Stomach smooth muscle (tissue), 2 donors: ENCODE results near the gene VPS52.

Source experiments
- H3K27ac ChIP-seq: one replicate; pipeline ENCODE4 v1.7.0; 2013; ENCODE audit warnings: mild to moderate bottlenecking, low read length, inconsistent platforms
- H3K27me3 ChIP-seq, 2 donors: one replicate each; pipeline ENCODE4 v1.7.0; 2013; ENCODE audit warnings: low read length in 2 of 2; ENCODE audit not compliant: insufficient read depth in 2 of 2, control insufficient read depth in 1 of 2
- H3K36me3 ChIP-seq, 2 donors: one replicate each; pipeline ENCODE4 v1.7.0; 2013; ENCODE audit warnings: low read length in 2 of 2; ENCODE audit not compliant: control insufficient read depth in 2 of 2, insufficient read depth in 2 of 2
- H3K4me1 ChIP-seq: one replicate; pipeline ENCODE4 v1.7.0; 2013; ENCODE audit warnings: low read length; ENCODE audit not compliant: control insufficient read depth, insufficient read depth
- H3K4me3 ChIP-seq, 2 donors: one replicate each; pipeline ENCODE4 v1.7.0; 2013; ENCODE audit warnings: low read length in 2 of 2
- H3K9ac ChIP-seq, 2 donors: one replicate each; pipeline ENCODE4 v1.7.0; 2013; ENCODE audit warnings: low read length in 2 of 2, mild to moderate bottlenecking in 1 of 2
- H3K9me3 ChIP-seq, 2 donors: one replicate each; pipeline ENCODE4 v1.7.0; 2013; ENCODE audit warnings: low read length in 2 of 2; ENCODE audit not compliant: control insufficient read depth in 2 of 2
- donor health status: healthy.
- donor health status: Pancreatic carcinoma.

The VPS52 gene

GRCh38 chr6:33299237-33299944 is 27.7 kb upstream of the VPS52 start:
- Histone ChIP-seq H3K4me3 (peak overlapping the region; percentile 89 to 95), H3K4me1 (peaks cover 20% of the 10 kb centered on the region), H3K27ac (peak overlapping the region; percentile 96), H3K9ac (peak overlapping the region; percentile 84 to 97), H3K36me3 (peaks cover 16 to 22% of the 10 kb centered on the region in 2 donors), H3K9me3 (no peaks in the 10 kb centered on the region), H3K27me3 (no peaks in the 10 kb centered on the region)

GRCh38 chr6:33298773-33299236 is 27.1 kb upstream of the VPS52 start, which contains the start of gene RGL2:
Gene RGL2 (minus strand): TSS chr6:33298942. CDS start chr6:33298610, 332 bp downstream.
- Histone ChIP-seq H3K9me3 (no peaks in the 10 kb centered on the region), H3K27me3 (no peaks in the 10 kb centered on the region), H3K4me1 (peaks cover 20% of the 10 kb centered on the region), H3K36me3 (peaks cover 13 to 21% of the 10 kb centered on the region in 2 donors), H3K27ac (peak within 1 kb of the TSS; percentile 96), H3K4me3 (peak within 1 kb of the TSS; percentile 89 to 95), H3K9ac (peak within 1 kb of the TSS; percentile 84 to 97)

- Histone ChIP-seq H3K36me3 (peaks cover 14 to 24% of the 10 kb centered on the region in 2 donors), H3K4me1 (peaks cover 20% of the 10 kb centered on the region)
Observed at GRCh38 chr6:33297956-33298772, 26.5 kb upstream of the VPS52 start.

GRCh38 chr6:33297406-33297955 is 25.8 kb upstream of the VPS52 start:
- peaks cover 20% of the 10 kb centered on the region for H3K4me1 ChIP-seq
- peaks cover 18 to 27% of the 10 kb centered on the region in 2 donors for H3K36me3 ChIP-seq
- peak overlapping the region; percentile 61 to 73 for H3K9ac ChIP-seq

More at GRCh38 chr6:33297956-33298772, 26.5 kb upstream of the VPS52 start:
- Histone ChIP-seq H3K27ac (peak overlapping the region; percentile 96), H3K4me3 (peak overlapping the region; percentile 89 to 95), H3K9ac (peak overlapping the region; percentile 83 to 84), H3K27me3 (no peaks in the 10 kb centered on the region), H3K9me3 (no peaks in the 10 kb centered on the region)

GRCh38 chr6:33296797-33297405 is 25.2 kb upstream of the VPS52 start:
- peaks cover 23 to 29% of the 10 kb centered on the region in 2 donors for H3K36me3 ChIP-seq
- peak overlapping the region; percentile 63 to 89 for H3K4me3 ChIP-seq
- no peaks in the 10 kb centered on the region for H3K27me3 ChIP-seq
- peak overlapping the region; percentile 61 to 73 for H3K9ac ChIP-seq
- H3K27ac ChIP-seq, result peak overlapping the region; percentile 96
- H3K4me1 ChIP-seq, result peaks cover 20% of the 10 kb centered on the region
- no peaks in the 10 kb centered on the region for H3K9me3 ChIP-seq

More at GRCh38 chr6:33297406-33297955, 25.8 kb upstream of the VPS52 start:
- Histone ChIP-seq H3K27ac (peak overlapping the region; percentile 96), H3K4me3 (peak overlapping the region; percentile 63 to 89), H3K27me3 (no peaks in the 10 kb centered on the region), H3K9me3 (no peaks in the 10 kb centered on the region)

GRCh38 chr6:33295621-33296369 is 24.1 kb upstream of the VPS52 start:
- H3K27ac ChIP-seq, result peak overlapping the region; percentile 18
- H3K4me3 ChIP-seq, result no peak overlapping the region

GRCh38 chr6:33294086-33294823 is 22.6 kb upstream of the VPS52 start:
- no peak overlapping the region for H3K4me3 ChIP-seq
- H3K4me1 ChIP-seq, result peaks cover 24% of the 10 kb centered on the region
- H3K9me3 ChIP-seq, result no peaks in the 10 kb centered on the region
- H3K36me3 ChIP-seq, result peaks cover 30 to 36% of the 10 kb centered on the region in 2 donors
- H3K27me3 ChIP-seq, result no peaks in the 10 kb centered on the region
- no peak overlapping the region for H3K9ac ChIP-seq
- H3K27ac ChIP-seq, result no peak overlapping the region

More at GRCh38 chr6:33295621-33296369, 24.1 kb upstream of the VPS52 start:
- H3K9me3 ChIP-seq, result no peaks in the 10 kb centered on the region
- H3K4me1 ChIP-seq, result peaks cover 20% of the 10 kb centered on the region
- no peaks in the 10 kb centered on the region for H3K27me3 ChIP-seq
- H3K9ac ChIP-seq, result no peak overlapping the region
- H3K36me3 ChIP-seq, result peaks cover 29 to 35% of the 10 kb centered on the region in 2 donors

GRCh38 chr6:33292996-33293682 is 21.5 kb upstream of the VPS52 start:
- H3K4me1 ChIP-seq, result peaks cover 29% of the 10 kb centered on the region
- no peaks in the 10 kb centered on the region for H3K27me3 ChIP-seq
- no peak overlapping the region for H3K27ac ChIP-seq
- H3K4me3 ChIP-seq, result no peak overlapping the region
- no peaks in the 10 kb centered on the region for H3K9me3 ChIP-seq
- no peak overlapping the region for H3K9ac ChIP-seq
- peaks cover 30 to 36% of the 10 kb centered on the region in 2 donors for H3K36me3 ChIP-seq

- H3K4me1 ChIP-seq, result peaks cover 23% of the 10 kb centered on the region
- no peaks in the 10 kb centered on the region for H3K27me3 ChIP-seq
- no peak overlapping the region for H3K9ac ChIP-seq
- H3K4me3 ChIP-seq, result peak overlapping the region; percentile 96 to 97
- H3K27ac ChIP-seq, result no peak overlapping the region
- peaks cover 39 to 42% of the 10 kb centered on the region in 2 donors for H3K36me3 ChIP-seq
- H3K9me3 ChIP-seq, result no peaks in the 10 kb centered on the region
Observed at GRCh38 chr6:33290459-33290858, 18.8 kb upstream of the VPS52 start.
